ENCODE measurements around the gene GFPT1. TPM values are rescaled to one million over a fixed set of nuclear protein-coding genes. Genes with fewer than 3 reads are reported as not detected.
A peak's percentile ranks its signal among the peaks of the same experiment; 100 is the strongest.

The GFPT1 gene
- total RNA-seq, 1 donor from 2014 or later: 126 TPM

GRCh38 chr2:69385443-69386151 is 1.4 kb downstream of the GFPT1 start:
- Histone ChIP-seq H3K4me1 (ENCODE audit: insufficient read depth, low read length) (peaks cover 12% of the 10 kb centered on the region), H3K9me3 (ENCODE audit: insufficient read depth, low read depth, low read length) (no peaks in the 10 kb centered on the region), H3K27me3 (ENCODE audit: insufficient read depth, low read length) (no peaks in the 10 kb centered on the region), H3K4me2 (ENCODE audit: low read length) (peak overlapping the region; percentile 90), H3K27ac (ENCODE audit: low read depth, low read length) (no peak overlapping the region), H3K4me3 (ENCODE audit: insufficient read depth, low read depth, low read length) (peak overlapping the region; percentile 82), H3K79me2 (ENCODE audit: insufficient read depth, low read length) (peaks cover 66% of the 10 kb centered on the region), H2AFZ (ENCODE audit: low read depth, low read length) (no peak overlapping the region), H4K20me1 (ENCODE audit: insufficient read depth, low read length) (peaks cover 51% of the 10 kb centered on the region), H3K9ac (ENCODE audit: low read length) (peak overlapping the region; percentile 84), H3K36me3 (ENCODE audit: insufficient read depth, low read length) (peaks cover 4% of the 10 kb centered on the region)
- DNase-seq (ENCODE audit: low read depth): no peak
- Mint-ChIP-seq H3K27ac (ENCODE audit: unreplicated experiment) (peak overlapping the region; percentile 91), H3K27me3 (ENCODE audit: low read depth, unreplicated experiment) (no peaks in the 10 kb centered on the region), H3K4me3 (ENCODE audit: unreplicated experiment) (peak overlapping the region; percentile 94), H3K4me1 (ENCODE audit: low read depth, unreplicated experiment) (peaks cover 39% of the 10 kb centered on the region), H3K9me3 (ENCODE audit: unreplicated experiment) (no peaks in the 10 kb centered on the region), H3K36me3 (ENCODE audit: low read depth, unreplicated experiment) (peaks cover 2% of the 10 kb centered on the region)
- no peak for TF ChIP-seq EZH2 (IDR thresholded peaks at IDR 0.05; ENCODE audit: insufficient read depth, low read length)
- TF ChIP-seq, protein P1, sequence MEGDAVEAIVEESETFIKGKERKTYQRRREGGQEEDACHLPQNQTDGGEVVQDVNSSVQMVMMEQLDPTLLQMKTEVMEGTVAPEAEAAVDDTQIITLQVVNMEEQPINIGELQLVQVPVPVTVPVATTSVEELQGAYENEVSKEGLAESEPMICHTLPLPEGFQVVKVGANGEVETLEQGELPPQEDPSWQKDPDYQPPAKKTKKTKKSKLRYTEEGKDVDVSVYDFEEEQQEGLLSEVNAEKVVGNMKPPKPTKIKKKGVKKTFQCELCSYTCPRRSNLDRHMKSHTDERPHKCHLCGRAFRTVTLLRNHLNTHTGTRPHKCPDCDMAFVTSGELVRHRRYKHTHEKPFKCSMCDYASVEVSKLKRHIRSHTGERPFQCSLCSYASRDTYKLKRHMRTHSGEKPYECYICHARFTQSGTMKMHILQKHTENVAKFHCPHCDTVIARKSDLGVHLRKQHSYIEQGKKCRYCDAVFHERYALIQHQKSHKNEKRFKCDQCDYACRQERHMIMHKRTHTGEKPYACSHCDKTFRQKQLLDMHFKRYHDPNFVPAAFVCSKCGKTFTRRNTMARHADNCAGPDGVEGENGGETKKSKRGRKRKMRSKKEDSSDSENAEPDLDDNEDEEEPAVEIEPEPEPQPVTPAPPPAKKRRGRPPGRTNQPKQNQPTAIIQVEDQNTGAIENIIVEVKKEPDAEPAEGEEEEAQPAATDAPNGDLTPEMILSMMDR (IDR thresholded peaks at IDR 0.05; ENCODE audit: insufficient read depth, low read depth, low read length): no peak
- FAIRE-seq: no peak

DNA sequence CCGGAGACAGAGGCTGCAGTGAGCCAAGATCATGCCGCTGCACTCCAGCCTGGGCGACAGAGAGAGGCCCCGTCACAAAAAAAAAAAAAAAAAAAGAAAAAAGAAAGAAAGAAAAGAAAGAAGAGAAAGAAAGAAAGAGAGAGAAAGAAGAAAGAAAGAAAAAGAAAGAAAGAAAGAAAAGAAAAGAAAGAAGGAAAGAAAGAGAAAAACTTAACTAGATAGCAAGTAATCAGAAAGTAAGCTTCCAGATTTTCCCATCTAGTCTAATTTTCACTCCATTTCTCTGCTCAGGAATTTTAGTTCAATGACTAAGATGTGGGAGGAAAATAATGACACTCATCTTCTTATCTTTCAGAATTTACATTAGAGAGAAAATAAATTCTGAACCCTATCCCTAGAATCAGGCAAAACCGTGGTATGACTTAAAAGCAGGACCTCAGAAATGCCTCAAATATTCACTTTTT is 2.4 kb downstream of the GFPT1 start:
- no peaks in the 10 kb centered on the region for H3K9me3 Mint-ChIP-seq (ENCODE audit: unreplicated experiment)
- Histone ChIP-seq H3K9ac (ENCODE audit: low read length) (no peak overlapping the region), H3K27ac (ENCODE audit: low read depth, low read length) (no peak overlapping the region), H3K27me3 (ENCODE audit: insufficient read depth, low read length) (no peaks in the 10 kb centered on the region), H2AFZ (ENCODE audit: low read depth, low read length) (no peak overlapping the region), H3K4me2 (ENCODE audit: low read length) (peak overlapping the region; percentile 90), H3K9me3 (ENCODE audit: insufficient read depth, low read depth, low read length) (no peaks in the 10 kb centered on the region), H3K4me3 (ENCODE audit: insufficient read depth, low read depth, low read length) (no peak overlapping the region), H3K36me3 (ENCODE audit: insufficient read depth, low read length) (peaks cover 4% of the 10 kb centered on the region), H3K79me2 (ENCODE audit: insufficient read depth, low read length) (peaks cover 76% of the 10 kb centered on the region), H3K4me1 (ENCODE audit: insufficient read depth, low read length) (peaks cover 12% of the 10 kb centered on the region), H4K20me1 (ENCODE audit: insufficient read depth, low read length) (peaks cover 61% of the 10 kb centered on the region)
- peaks cover 40% of the 10 kb centered on the region for H3K4me1 Mint-ChIP-seq (ENCODE audit: low read depth, unreplicated experiment)
- FAIRE-seq (no peak), DNase-seq (ENCODE audit: low read depth) (peak; percentile 38)
- peaks cover 2% of the 10 kb centered on the region for H3K36me3 Mint-ChIP-seq (ENCODE audit: low read depth, unreplicated experiment)
- TF ChIP-seq EZH2 (IDR thresholded peaks at IDR 0.05; ENCODE audit: insufficient read depth, low read length): no peak
- TF ChIP-seq, protein P1 (IDR thresholded peaks at IDR 0.05; ENCODE audit: insufficient read depth, low read depth, low read length): no peak
- peak overlapping the region; percentile 94 for H3K4me3 Mint-ChIP-seq (ENCODE audit: unreplicated experiment)
- H3K27me3 Mint-ChIP-seq (ENCODE audit: low read depth, unreplicated experiment): no peaks in the 10 kb centered on the region
- H3K27ac Mint-ChIP-seq (ENCODE audit: unreplicated experiment): peak overlapping the region; percentile 23

All from astrocyte (in vitro differentiated cells and primary cell).